GM18507 (cell line): Measurements from ENCODE around the gene PPP1R9A.

Experiments
- DNase-seq: peaks from one replicate; pipeline ENCODE4 v3.0.0; 2011; ENCODE audit warnings: low read depth; ENCODE audit not compliant: insufficient read length; ENCODE audit errors: extremely low spot score
- FAIRE-seq: peaks from 2 replicates; lab custom pipeline; 2011; peaks lifted over from hg19 to GRCh38; lab: Jason Lieb, UNC

The PPP1R9A gene

DNA sequence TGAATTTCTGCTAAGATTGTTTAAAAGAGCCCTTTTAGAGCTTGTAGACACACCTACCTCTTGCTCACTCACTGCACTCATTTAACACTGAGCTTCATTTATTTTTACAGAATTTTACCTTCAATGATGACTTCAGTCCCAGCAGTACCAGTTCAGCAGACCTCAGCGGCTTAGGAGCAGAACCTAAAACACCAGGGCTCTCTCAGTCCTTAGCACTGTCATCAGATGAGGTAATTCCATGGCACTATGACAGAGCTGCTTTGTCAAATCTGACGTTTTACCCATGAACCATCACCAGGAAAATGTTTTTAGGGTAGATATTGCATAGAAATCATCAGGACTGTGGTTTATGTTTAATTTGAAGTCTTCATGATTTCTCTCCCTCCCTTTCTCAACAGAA, 378.7 kb downstream of the PPP1R9A start:
- FAIRE-seq (no peak), DNase-seq (no peak)

DNA sequence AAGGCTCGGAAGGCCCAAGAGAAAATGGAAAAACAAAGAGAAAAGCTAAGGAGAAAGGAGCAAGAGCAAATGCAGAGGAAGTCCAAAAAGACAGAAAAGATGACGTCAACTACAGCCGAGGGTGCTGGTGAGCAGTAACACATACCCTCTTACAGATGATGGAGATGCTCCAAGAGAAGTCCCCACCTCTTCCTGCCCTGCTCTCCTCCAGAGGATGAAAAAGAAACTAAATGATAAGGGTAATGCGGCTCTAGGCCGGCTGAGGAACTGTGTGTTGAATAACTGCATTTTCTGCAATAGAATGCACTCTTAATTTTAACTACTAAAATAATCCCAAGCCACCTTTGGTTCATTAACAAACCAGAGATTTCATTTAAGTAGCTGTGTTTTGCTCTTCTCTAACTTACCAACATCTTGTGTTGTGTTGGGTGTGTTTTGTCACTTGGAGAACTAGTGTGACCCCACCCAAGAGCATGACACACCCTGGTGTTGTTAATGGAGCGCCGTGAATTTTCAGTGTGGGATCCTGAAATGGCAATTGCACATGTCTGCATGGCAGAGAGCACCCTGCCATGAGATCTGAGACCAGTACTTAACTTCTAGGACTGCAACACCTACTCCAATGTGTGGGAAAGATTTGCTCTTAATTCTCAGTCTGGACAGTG, 382.9 kb downstream of the PPP1R9A start:
- no peak for FAIRE-seq
- no peak for DNase-seq

DNA sequence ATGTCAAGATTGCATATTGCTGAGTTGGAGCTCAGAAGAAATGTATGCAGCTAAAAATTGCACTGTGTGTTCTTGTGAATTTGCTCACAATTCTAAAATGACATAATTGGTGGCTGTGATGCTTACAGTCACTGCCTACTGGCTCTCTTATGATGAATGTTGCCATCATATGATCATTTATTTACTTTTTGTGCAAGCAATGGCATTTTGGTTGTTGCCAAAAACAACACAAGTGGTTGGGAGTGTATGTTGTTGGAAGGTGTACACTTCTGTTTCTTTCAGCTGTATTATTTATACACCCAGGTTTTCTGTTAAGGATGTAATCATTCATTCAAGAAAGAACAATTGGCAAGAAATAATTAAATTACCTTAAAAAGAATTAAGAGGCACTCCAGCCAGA, 388.0 kb downstream of the PPP1R9A start:
- FAIRE-seq (no peak), DNase-seq (no peak)

DNA sequence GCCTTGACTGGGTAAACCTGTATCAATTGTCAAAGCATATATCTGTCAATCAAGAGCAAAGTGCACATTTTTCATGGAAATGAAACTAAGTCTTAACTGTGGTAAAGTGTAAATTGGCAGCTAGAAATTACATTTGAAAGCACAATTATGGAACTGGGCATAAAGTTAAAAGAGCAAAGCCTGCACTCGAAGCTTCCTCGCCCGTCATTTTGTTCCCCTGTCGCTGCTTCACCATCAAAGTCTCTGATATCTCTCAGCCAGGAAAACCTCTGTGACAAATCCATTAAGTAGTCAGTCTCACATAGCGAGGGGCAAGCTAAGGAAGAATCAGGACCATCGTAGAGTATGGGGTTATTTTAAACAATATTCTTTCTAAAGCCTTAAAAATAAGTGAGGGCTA, 389.1 kb downstream of the PPP1R9A start:
- no peak for FAIRE-seq
- no peak for DNase-seq

- DNase-seq = no peak
- no peak for FAIRE-seq
These were observed 389.6 kb downstream of the PPP1R9A start for GRCh38 chr7:95297041-95297440.

DNA sequence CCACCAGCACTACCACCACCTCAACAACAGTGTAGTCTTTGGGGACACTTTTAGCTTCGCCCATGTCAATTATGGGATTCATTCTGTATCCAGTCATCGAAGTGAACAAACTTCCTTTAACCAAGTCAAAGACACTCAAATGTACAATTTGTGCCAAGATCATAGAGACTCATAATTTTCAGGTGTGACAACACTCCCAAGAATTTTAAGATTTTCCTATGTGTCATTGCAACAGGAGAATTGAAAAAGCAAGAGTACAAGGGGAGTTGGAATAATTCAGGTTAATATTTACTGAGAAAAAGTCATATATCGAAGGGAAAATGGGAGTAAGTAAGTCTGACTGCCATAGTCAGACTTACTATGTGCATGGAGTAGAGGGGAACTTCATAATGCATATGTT, 390.7 kb downstream of the PPP1R9A start:
- FAIRE-seq (no peak), DNase-seq (no peak)

GRCh38 chr7:95303013-95303905, 395.9 kb downstream of the PPP1R9A start:
- DNase-seq = no peak
- FAIRE-seq = no peak

GRCh38 chr7:95304990-95305389, 397.6 kb downstream of the PPP1R9A start:
- DNase-seq (no peak), FAIRE-seq (no peak)

- DNase-seq (no peak), FAIRE-seq (no peak)
These were observed 402.6 kb downstream of the PPP1R9A start for GRCh38 chr7:95309951-95310350.

DNA sequence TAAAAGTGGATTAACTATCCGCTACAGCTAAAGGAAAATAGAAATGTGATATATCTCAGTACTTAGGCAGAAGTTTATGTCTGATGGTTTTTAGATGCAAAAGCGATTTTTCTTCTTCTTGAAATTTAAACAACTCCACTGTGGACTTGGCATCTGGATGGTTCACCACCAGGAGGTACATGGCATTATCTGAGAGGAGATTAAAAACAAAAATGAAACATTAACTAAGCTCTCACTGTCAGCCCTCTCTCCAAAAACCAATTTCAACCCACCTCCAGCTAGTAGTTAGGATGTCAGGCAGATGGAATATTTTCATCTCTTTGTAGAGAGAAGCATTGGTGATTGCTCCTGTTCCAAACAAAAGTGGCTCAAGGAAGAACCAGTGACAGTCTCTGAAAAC, 404.0 kb downstream of the PPP1R9A start:
- no peak for DNase-seq
- FAIRE-seq = no peak

- FAIRE-seq (no peak), DNase-seq (no peak)
These were observed 405.2 kb downstream of the PPP1R9A start for GRCh38 chr7:95312561-95312960.

GRCh38 chr7:95316588-95316987, 409.2 kb downstream of the PPP1R9A start:
- no peak for FAIRE-seq
- no peak for DNase-seq

DNA sequence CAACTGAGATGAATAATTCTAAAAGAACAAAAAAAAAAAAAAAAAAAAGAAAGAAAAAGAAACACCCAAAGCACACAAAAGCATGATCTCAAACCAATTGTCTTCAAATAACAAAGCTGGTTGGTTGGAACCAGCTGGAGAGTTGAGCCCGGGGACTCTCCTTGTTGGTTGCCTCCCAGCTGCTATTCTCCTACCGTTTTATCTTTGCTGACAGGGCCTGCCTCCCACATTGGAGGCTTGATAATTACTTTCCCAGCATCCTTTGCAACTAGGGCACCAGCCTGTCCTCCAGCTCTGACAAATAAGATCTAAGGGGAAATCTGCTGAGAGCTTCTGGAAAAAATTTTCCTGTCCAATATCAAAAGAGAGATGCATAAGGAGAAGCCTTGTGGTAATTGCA, 410.2 kb downstream of the PPP1R9A start:
- FAIRE-seq (no peak), DNase-seq (no peak)

DNA sequence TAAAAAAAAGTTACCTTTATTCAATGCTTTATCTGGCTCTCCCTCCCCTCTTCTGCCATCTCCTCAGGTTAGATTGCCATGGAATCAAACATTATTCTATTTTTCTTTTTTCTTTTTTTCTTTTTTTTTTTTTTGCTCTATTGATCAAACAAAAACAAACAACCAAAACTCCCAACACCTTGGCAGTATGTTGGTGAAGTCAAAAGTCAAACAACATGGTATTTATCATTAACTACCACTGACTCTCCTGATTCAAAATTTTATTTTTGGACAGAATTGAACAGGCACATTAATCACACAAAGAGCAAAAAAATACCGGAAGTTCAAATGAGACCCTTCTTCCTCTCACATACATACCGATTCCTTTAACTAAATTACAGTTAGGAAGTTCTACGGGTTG, 410.6 kb downstream of the PPP1R9A start:
- no peak for FAIRE-seq

GRCh38 chr7:95318501-95319100, 411.2 kb downstream of the PPP1R9A start:
- DNase-seq (no peak), FAIRE-seq (no peak)

More for the DNA sequence above, 410.6 kb downstream of the PPP1R9A start:
- no peak for DNase-seq

- FAIRE-seq (no peak), DNase-seq (no peak)
These were observed 412.2 kb downstream of the PPP1R9A start for GRCh38 chr7:95319570-95319969.

DNA sequence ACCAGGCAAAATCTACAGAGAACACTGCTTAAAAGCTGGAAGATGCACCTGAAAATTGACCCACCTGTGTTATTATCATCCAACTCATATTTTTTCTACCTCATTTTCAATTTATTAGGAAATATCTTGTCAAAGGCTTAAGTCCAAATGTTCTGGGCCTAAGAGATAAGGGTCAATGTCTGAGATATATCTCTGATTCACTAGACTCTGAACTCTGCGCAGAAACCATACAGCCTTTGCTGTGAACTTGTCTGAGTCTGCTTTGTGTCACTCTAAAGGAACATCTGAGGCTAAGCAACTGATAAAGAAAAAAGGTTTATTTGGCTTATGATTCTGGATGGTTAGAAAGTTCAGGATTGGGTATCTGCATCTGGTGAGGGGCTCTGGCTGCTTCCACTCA, 413.3 kb downstream of the PPP1R9A start:
- FAIRE-seq = no peak
- no peak for DNase-seq

DNA sequence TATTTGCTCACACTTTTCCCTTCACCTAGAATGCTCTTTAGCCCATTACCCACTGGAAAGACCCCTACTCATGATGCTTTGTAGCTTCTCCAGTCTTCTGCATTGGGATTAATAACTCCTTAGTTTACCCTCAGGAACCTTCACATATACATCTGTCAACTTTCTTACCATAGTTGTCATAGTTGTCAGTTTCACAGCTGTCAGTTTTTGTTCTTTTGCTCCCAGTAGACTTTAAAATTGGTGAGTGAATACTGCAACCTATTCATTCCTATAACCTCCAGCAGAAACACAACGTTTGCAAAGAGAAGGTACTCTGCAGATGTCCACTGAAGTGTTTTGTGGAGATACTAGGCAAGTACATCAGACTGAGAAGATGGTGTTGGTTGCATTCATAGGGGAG, 414.3 kb downstream of the PPP1R9A start:
- no peak for DNase-seq
- no peak for FAIRE-seq

GRCh38 chr7:95322396-95322795, 415.0 kb downstream of the PPP1R9A start:
- no peak for DNase-seq
- FAIRE-seq = no peak

- DNase-seq (no peak), FAIRE-seq (no peak)
These were observed 415.5 kb downstream of the PPP1R9A start for GRCh38 chr7:95322854-95323253.
